K562 (cell line): ENCODE measurements around the gene ICAM1. TPM values are rescaled to one million over a fixed set of nuclear protein-coding genes. Genes with fewer than 3 reads are reported as not detected.

Experiments
- CHD2 ChIP-seq: IDR thresholded peaks from 2 replicates; pipeline ENCODE4 v1.6.1; 2011; ENCODE audit warnings: low read depth, low read length
- FOS ChIP-seq: IDR thresholded peaks from 3 replicates; pipeline ENCODE4 v1.6.1; 2011; ENCODE audit not compliant: insufficient read length; ENCODE audit errors: extremely low read depth
- MCM7 ChIP-seq, 2 experiments: fragments of 450-650 bp; IDR thresholded peaks; 2 replicates each; pipeline ENCODE4 v1.6.1; 2016 to 2018
- PKNOX1 ChIP-seq: fragments of 450-650 bp; IDR thresholded peaks from 2 replicates; pipeline ENCODE4 v1.6.1; 2016
- RBBP5 ChIP-seq: fragments of 200-600 bp; sonication (generic); IDR thresholded peaks from 2 replicates; pipeline ENCODE4 v1.6.1; 2012; ENCODE audit warnings: borderline replicate concordance, mild to moderate bottlenecking, low read length, control low read depth, inconsistent platforms; ENCODE audit not compliant: insufficient read depth, poor library complexity, severe bottlenecking
- RCOR1 ChIP-seq, 2 experiments: IDR thresholded peaks; 2 replicates each; pipeline ENCODE4 v1.6.1; 2012; ENCODE audit warnings: low read depth in 2 of 2, low read length in 2 of 2, borderline replicate concordance in 1 of 2, improper control_type of control experiment in 1 of 2
- SMC3 ChIP-seq: conservative IDR thresholded peaks from 2 replicates; pipeline ENCODE4 v1.6.1; 2011; ENCODE audit warnings: low read depth, low read length, improper control_type of control experiment; ENCODE audit not compliant: insufficient read depth
- SRSF9 ChIP-seq: fragments of 200-400 bp; formaldehyde crosslinking; IDR thresholded peaks from 2 replicates; pipeline ENCODE4 v1.6.1; 2017; ENCODE audit warnings: low read depth, low read length, borderline replicate concordance
- USF2 ChIP-seq: sonication (generic); formaldehyde crosslinking; IDR thresholded peaks from 2 replicates; pipeline ENCODE4 v1.5.0; 2020; ENCODE audit warnings: missing genetic modification reagents
- YBX1 ChIP-seq: fragments of 450-650 bp; IDR thresholded peaks from 2 replicates; pipeline ENCODE4 v1.7.1; 2016; ENCODE audit warnings: mild to moderate bottlenecking
- ZBTB40 ChIP-seq, 2 experiments: fragments of 450-650 bp in 1 of 2; sonication (generic) in 1 of 2; formaldehyde crosslinking in 1 of 2; IDR thresholded peaks; 2 replicates each; pipeline versions ENCODE4 v1.7.1 to v1.9.0; 2016 to 2022; ENCODE audit warnings: inconsistent platforms in 1 of 2, mild to moderate bottlenecking in 1 of 2, missing genetic modification reagents in 1 of 2
- ZNF384 ChIP-seq: IDR thresholded peaks from 2 replicates; pipeline ENCODE4 v1.6.1; 2012; ENCODE audit warnings: low read depth, low read length, improper control_type of control experiment
- ZNF583 ChIP-seq: fragments of 250-450 bp; sonication (Bioruptor Pico); IDR thresholded peaks from 2 replicates; pipeline ENCODE4 v1.4.0; 2020
- ZNF644 ChIP-seq: fragments of 200-800 bp; sonication (Bioruptor generic); IDR thresholded peaks from 2 replicates; pipeline ENCODE4 v1.6.1; 2016; ENCODE audit warnings: low read depth, missing genetic modification characterization, missing compliant biosample characterization
- ZNF655 ChIP-seq: fragments of 250-450 bp; sonication (Bioruptor Pico); IDR thresholded peaks from 2 replicates; pipeline ENCODE4 v1.5.0; 2021
- polyA plus RNA-seq, 8 experiments: library from polyadenylated mRNA; depleted of rRNA in 4 of 8; stranded (reverse) in 5 of 8; unstranded in 3 of 8; fragments of >200 nt; fragmentation: Nextera tagmentation in 2 of 8; fragmentation: Illumina TruSeq in 1 of 8; extraction: Ambion mirVana in 2 of 8; extraction: Trizol in 1 of 8; gene quantifications; 2 replicates each; pipeline versions ENCODE4 v1.2.1 to v1.2.3, GENCODE V29; 2011 to 2014; ENCODE audit warnings: inconsistent platforms in 1 of 8, missing spikeins in 1 of 8
- total RNA-seq, 7 experiments: library from RNA; depleted of rRNA in 6 of 7; stranded (reverse); fragments of >200 nt in 6 of 7; fragmentation: Illumina TruSeq in 2 of 7; extraction: Trizol in 2 of 7; gene quantifications; 2 replicates each; pipeline versions ENCODE4 v1.2.1 to v1.2.3, GENCODE V29; 2011 to 2021; ENCODE audit warnings: low replicate concordance in 1 of 7

The ICAM1 gene
- total and polyA plus RNA-seq, 9 of the 15 experiments (the other 6 are each of a cell fraction or from before 2014, with no cell fraction given), result 2.3 to 24.4 (median 13.4) TPM

GRCh38 chr19:10289836-10290356 lies 19.0 kb downstream of the ICAM1 start, which contains the start of gene ICAM5 (continued):
- TF ChIP-seq PKNOX1 (no peak; the same call in 1 of the 2 replicates), MCM7 (IDR thresholded peaks at IDR 0.05) (no peak), RBBP5 (no peak), YBX1 (no peak), ZNF655 (CRISPR knock-in tag) (no peak), ZNF583 (CRISPR knock-in tag) (no peak), CHD2 (no peak), ZNF384 (no peak), SMC3 (no peak), ZNF644 (tag) (no peak), FOS (no peak), SRSF9 (no peak), ZBTB40 (IDR thresholded peaks at IDR 0.05) (no peak), ZBTB40 (CRISPR knock-in tag; IDR thresholded peaks at IDR 0.05) (no peak), USF2 (no peak), RCOR1 (IDR thresholded peaks at IDR 0.05; ENCODE audit: borderline replicate concordance in 1 of 2, low read depth in 2 of 2, low read length in 2 of 2) (peak in 1 of 2 experiments; percentile 13; a peak in 1 of 4 replicates)
